Stromal cell of bone marrow (primary cell): ENCODE data around the gene SLC6A19.

Experiments
- DNase-seq: peaks from one replicate; pipeline ENCODE4 v3.0.0-alpha.2; 2012; ENCODE audit warnings: low read depth

Gene SLC6A19

GRCh38 chr5:1166370-1166769 lies 35.0 kb upstream of the SLC6A19 start:
- DNase-seq = no peak

- DNase-seq = no peak
Observed at GRCh38 chr5:1167361-1167727, 34.1 kb upstream of the SLC6A19 start.

- peak; percentile 53 for DNase-seq
Observed at GRCh38 chr5:1167728-1168709, 33.4 kb upstream of the SLC6A19 start.

- no peak for DNase-seq
Observed at GRCh38 chr5:1168796-1169195, 32.6 kb upstream of the SLC6A19 start.

GRCh38 chr5:1169211-1170115 lies 31.9 kb upstream of the SLC6A19 start:
- DNase-seq = no peak

- no peak for DNase-seq
Observed at GRCh38 chr5:1171340-1171941, 30.0 kb upstream of the SLC6A19 start.

GRCh38 chr5:1172007-1172581 lies 29.3 kb upstream of the SLC6A19 start:
- no peak for DNase-seq

GRCh38 chr5:1172670-1173404 lies 28.6 kb upstream of the SLC6A19 start:
- no peak for DNase-seq

GRCh38 chr5:1173485-1174070 lies 27.8 kb upstream of the SLC6A19 start:
- DNase-seq = no peak

GRCh38 chr5:1174122-1174936 lies 27.1 kb upstream of the SLC6A19 start:
- peak; percentile 68 for DNase-seq

- DNase-seq = no peak
Observed at GRCh38 chr5:1175015-1175414, 26.4 kb upstream of the SLC6A19 start.

- DNase-seq = no peak
Observed at GRCh38 chr5:1175801-1176472, 25.5 kb upstream of the SLC6A19 start.

- DNase-seq = no peak
Observed at GRCh38 chr5:1176473-1177391, 24.7 kb upstream of the SLC6A19 start.

GRCh38 chr5:1177826-1178528 lies 23.4 kb upstream of the SLC6A19 start:
- no peak for DNase-seq

GRCh38 chr5:1178529-1179382 lies 22.6 kb upstream of the SLC6A19 start:
- DNase-seq = no peak

- DNase-seq = no peak
Observed at GRCh38 chr5:1179383-1179715, 22.0 kb upstream of the SLC6A19 start.

GRCh38 chr5:1180096-1180495 lies 21.3 kb upstream of the SLC6A19 start:
- no peak for DNase-seq
